Measurements from ENCODE around the gene CEP295NL.

DNA sequence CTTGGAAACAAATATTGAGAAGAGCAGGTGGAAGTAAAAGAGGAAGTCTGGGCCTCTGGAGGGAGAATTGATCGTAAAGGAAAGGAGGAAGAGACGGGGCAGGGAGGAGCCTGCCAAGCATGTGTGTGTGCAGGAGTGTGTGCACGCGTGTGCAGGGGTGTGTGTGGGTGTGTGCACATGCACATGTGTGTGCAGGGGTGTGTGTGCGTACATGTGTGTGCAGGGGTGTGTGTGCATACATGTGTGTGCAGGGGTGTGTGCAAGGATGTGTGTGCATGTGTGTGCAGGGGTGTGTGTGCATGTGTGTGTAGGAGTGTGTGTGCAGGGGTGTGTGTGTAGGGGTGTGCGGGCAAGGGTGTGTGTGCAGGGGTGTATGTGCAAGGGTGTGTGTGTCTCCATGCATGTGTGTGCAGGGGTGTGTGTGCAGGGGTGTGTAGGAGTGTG is 10.0 kb downstream of the CEP295NL start:
- TF ChIP-seq EZH2 (IDR thresholded peaks at IDR 0.05; ENCODE audit: borderline replicate concordance, low read length): no peak
- TF ChIP-seq, protein P1, sequence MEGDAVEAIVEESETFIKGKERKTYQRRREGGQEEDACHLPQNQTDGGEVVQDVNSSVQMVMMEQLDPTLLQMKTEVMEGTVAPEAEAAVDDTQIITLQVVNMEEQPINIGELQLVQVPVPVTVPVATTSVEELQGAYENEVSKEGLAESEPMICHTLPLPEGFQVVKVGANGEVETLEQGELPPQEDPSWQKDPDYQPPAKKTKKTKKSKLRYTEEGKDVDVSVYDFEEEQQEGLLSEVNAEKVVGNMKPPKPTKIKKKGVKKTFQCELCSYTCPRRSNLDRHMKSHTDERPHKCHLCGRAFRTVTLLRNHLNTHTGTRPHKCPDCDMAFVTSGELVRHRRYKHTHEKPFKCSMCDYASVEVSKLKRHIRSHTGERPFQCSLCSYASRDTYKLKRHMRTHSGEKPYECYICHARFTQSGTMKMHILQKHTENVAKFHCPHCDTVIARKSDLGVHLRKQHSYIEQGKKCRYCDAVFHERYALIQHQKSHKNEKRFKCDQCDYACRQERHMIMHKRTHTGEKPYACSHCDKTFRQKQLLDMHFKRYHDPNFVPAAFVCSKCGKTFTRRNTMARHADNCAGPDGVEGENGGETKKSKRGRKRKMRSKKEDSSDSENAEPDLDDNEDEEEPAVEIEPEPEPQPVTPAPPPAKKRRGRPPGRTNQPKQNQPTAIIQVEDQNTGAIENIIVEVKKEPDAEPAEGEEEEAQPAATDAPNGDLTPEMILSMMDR (IDR thresholded peaks at IDR 0.05; ENCODE audit: low read length): no peak
